Upper lobe of left lung (tissue), 4 donors: ENCODE measurements around the gene ATP9A.

Experiments used
- EP300 ChIP-seq, 4 donors: sonication (generic); formaldehyde crosslinking; IDR thresholded peaks; one replicate each; pipeline ENCODE4 v1.5.1; 2017; ENCODE audit warnings: antibody characterized with exemption in 4 of 4, control low read depth in 2 of 4
- POLR2A ChIP-seq, 4 donors: fragments of 450-650 bp; IDR thresholded peaks; one replicate each; pipeline ENCODE4 v1.5.1; 2016 to 2017; ENCODE audit warnings: antibody characterized with exemption in 4 of 4, mild to moderate bottlenecking in 2 of 4
- POLR2AphosphoS5 ChIP-seq, 2 donors: sonication (generic); formaldehyde crosslinking; IDR thresholded peaks; one replicate each; pipeline ENCODE4 v1.5.1; 2017; ENCODE audit warnings: antibody characterized with exemption in 2 of 2
- TF ChIP-seq, protein P1 (sequence below), 6 experiments: fragments of 450-650 bp in 4 of 6; fragments of 200-600 bp in 2 of 6; sonication (generic) in 2 of 6; IDR thresholded peaks; one replicate each; pipeline ENCODE4 v1.5.1; 2016 to 2019; ENCODE audit warnings: antibody characterized with exemption in 6 of 6

DNA sequence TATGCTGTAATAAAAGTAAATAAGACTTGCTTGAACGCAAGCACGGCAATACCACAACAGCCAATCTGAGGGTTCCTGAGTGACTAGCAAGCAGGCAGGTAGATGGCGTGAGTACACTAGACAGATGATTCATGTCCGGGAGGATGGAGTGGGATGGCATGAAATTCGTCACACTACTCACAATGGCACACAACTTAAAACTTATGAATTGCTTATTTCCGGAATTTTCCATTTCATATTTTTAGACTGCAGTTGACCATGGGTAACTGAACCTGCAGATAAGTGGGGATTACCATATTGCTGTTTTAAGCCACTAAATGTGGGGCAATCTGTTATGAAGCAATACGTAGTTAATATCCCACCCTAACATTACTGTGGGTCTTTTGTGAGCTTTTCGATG lies 132.1 kb downstream of the ATP9A start:
- TF ChIP-seq POLR2A (IDR thresholded peaks at IDR 0.05) (no peak), POLR2AphosphoS5 (IDR thresholded peaks at IDR 0.05) (no peak), EP300 (IDR thresholded peaks at IDR 0.05) (no peak)
- TF ChIP-seq, protein P1, sequence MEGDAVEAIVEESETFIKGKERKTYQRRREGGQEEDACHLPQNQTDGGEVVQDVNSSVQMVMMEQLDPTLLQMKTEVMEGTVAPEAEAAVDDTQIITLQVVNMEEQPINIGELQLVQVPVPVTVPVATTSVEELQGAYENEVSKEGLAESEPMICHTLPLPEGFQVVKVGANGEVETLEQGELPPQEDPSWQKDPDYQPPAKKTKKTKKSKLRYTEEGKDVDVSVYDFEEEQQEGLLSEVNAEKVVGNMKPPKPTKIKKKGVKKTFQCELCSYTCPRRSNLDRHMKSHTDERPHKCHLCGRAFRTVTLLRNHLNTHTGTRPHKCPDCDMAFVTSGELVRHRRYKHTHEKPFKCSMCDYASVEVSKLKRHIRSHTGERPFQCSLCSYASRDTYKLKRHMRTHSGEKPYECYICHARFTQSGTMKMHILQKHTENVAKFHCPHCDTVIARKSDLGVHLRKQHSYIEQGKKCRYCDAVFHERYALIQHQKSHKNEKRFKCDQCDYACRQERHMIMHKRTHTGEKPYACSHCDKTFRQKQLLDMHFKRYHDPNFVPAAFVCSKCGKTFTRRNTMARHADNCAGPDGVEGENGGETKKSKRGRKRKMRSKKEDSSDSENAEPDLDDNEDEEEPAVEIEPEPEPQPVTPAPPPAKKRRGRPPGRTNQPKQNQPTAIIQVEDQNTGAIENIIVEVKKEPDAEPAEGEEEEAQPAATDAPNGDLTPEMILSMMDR (IDR thresholded peaks at IDR 0.05) = no peak
